KMS-11 (cell line): Measurements from ENCODE around the gene DIP2C.
"Not testable (repeated sequence)": the region's sequence is repeated elsewhere in the genome, so short reads cannot be mapped to it uniquely, and the experiment has no call there.

Source experiments
- H2AFZ ChIP-seq: fragments of 200-600 bp; sonication (generic); 2 replicates; pipeline ENCODE4 v1.6.1; 2016; ENCODE audit warnings: antibody characterized with exemption, mixed run types, low read depth
- H3K27ac ChIP-seq: fragments of 200-600 bp; sonication (generic); 2 replicates; pipeline ENCODE4 v1.6.1; 2016; ENCODE audit warnings: mild to moderate bottlenecking, mixed run types
- H3K27me3 ChIP-seq: fragments of 200-600 bp; sonication (generic); 2 replicates; pipeline ENCODE4 v1.6.1; 2017; ENCODE audit warnings: mild to moderate bottlenecking, low read depth, mixed run types, moderate library complexity; ENCODE audit not compliant: insufficient read depth
- H3K36me3 ChIP-seq: fragments of 200-600 bp; sonication (generic); 2 replicates; pipeline ENCODE4 v1.6.1; 2017; ENCODE audit warnings: mild to moderate bottlenecking, mixed run types; ENCODE audit not compliant: insufficient read depth
- H3K4me1 ChIP-seq: fragments of 200-600 bp; sonication (generic); 2 replicates; pipeline ENCODE4 v1.6.1; 2016; ENCODE audit warnings: mild to moderate bottlenecking, low read depth, mixed run types; ENCODE audit not compliant: poor library complexity, severe bottlenecking
- H3K4me2 ChIP-seq: fragments of 200-600 bp; sonication (generic); 2 replicates; pipeline ENCODE4 v1.7.0; 2016; ENCODE audit warnings: mild to moderate bottlenecking, mixed run types
- H3K4me3 ChIP-seq: fragments of 200-600 bp; sonication (generic); IDR thresholded peaks from 2 replicates; pipeline ENCODE4 v1.6.1; 2017; ENCODE audit warnings: low read depth, low read length, mixed read lengths; ENCODE audit not compliant: insufficient read depth
- H3K79me2 ChIP-seq: fragments of 200-600 bp; sonication (generic); 2 replicates; pipeline ENCODE4 v1.6.1; 2016; ENCODE audit warnings: low read depth, mixed run types; ENCODE audit not compliant: insufficient read depth
- H3K9ac ChIP-seq: fragments of 200-600 bp; sonication (generic); 2 replicates; pipeline ENCODE4 v1.6.1; 2016; ENCODE audit warnings: mild to moderate bottlenecking, mixed run types
- H4K20me1 ChIP-seq: fragments of 200-600 bp; sonication (generic); 2 replicates; pipeline ENCODE4 v1.6.1; 2016; ENCODE audit warnings: mild to moderate bottlenecking, mixed run types; ENCODE audit not compliant: insufficient read depth
- TF ChIP-seq, protein P1 (sequence below): fragments of 200-600 bp; sonication (generic); conservative IDR thresholded peaks from 2 replicates; pipeline ENCODE4 v1.6.1; 2017; ENCODE audit warnings: low read depth, mild to moderate bottlenecking, antibody characterized with exemption, low read length, moderate library complexity, mixed read lengths

DIP2C gene

DNA sequence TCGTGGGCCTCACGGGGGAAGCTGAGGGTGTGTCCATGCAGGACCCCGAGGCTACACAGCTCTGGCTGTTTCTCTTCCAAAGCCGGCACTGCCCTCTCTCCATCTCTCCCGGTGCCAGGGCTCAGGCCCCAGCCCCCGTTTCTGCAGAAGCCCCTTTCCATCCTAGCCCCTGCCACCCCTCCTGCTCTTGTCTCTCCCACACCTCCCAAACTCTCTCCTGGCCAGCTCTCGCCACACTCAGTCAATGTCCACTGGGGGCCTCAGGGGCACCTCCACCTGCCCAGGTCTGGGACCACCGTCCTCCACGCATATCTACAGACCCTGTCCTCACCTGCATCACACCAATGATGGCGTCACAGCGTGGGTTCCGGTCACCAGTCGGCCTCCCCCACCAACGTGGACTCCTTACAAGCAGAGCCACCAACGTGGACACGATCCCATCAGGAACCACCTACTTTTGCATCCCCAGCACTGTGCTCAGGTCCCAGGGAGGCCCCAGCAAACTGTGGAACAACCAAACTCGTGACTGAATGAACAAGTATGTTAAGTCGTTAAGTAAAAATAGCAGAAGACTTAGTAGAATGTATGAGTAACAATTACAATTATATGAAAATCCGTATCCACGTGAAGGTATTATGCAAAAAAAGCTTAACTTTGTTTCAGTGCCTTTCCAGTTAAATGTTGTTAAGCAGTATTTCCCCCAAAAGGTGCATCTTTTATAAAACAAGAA, 38.4 kb downstream of the DIP2C start:
- Histone ChIP-seq H2AFZ (no peak overlapping the region), H3K9ac (no peak overlapping the region), H3K4me3 (no peak overlapping the region), H3K27ac (no peak overlapping the region), H3K4me2 (no peak overlapping the region), H3K4me1 (no peaks in the 10 kb centered on the region), H4K20me1 (no peaks in the 10 kb centered on the region), H3K79me2 (peaks cover 88% of the 10 kb centered on the region), H3K36me3 (no peaks in the 10 kb centered on the region), H3K27me3 (no peaks in the 10 kb centered on the region)
- TF ChIP-seq, protein P1, sequence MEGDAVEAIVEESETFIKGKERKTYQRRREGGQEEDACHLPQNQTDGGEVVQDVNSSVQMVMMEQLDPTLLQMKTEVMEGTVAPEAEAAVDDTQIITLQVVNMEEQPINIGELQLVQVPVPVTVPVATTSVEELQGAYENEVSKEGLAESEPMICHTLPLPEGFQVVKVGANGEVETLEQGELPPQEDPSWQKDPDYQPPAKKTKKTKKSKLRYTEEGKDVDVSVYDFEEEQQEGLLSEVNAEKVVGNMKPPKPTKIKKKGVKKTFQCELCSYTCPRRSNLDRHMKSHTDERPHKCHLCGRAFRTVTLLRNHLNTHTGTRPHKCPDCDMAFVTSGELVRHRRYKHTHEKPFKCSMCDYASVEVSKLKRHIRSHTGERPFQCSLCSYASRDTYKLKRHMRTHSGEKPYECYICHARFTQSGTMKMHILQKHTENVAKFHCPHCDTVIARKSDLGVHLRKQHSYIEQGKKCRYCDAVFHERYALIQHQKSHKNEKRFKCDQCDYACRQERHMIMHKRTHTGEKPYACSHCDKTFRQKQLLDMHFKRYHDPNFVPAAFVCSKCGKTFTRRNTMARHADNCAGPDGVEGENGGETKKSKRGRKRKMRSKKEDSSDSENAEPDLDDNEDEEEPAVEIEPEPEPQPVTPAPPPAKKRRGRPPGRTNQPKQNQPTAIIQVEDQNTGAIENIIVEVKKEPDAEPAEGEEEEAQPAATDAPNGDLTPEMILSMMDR = no peak

- Histone ChIP-seq H3K27me3 (no peaks in the 10 kb centered on the region), H3K27ac (no peak overlapping the region), H4K20me1 (no peaks in the 10 kb centered on the region), H2AFZ (no peak overlapping the region), H3K79me2 (peaks cover 82% of the 10 kb centered on the region), H3K36me3 (no peaks in the 10 kb centered on the region), H3K4me2 (no peak overlapping the region), H3K4me1 (no peaks in the 10 kb centered on the region), H3K4me3 (no peak overlapping the region), H3K9ac (no peak overlapping the region)
- TF ChIP-seq, protein P1 = no peak
These were observed 39.0 kb downstream of the DIP2C start for GRCh38 chr10:650441-650851.

DNA sequence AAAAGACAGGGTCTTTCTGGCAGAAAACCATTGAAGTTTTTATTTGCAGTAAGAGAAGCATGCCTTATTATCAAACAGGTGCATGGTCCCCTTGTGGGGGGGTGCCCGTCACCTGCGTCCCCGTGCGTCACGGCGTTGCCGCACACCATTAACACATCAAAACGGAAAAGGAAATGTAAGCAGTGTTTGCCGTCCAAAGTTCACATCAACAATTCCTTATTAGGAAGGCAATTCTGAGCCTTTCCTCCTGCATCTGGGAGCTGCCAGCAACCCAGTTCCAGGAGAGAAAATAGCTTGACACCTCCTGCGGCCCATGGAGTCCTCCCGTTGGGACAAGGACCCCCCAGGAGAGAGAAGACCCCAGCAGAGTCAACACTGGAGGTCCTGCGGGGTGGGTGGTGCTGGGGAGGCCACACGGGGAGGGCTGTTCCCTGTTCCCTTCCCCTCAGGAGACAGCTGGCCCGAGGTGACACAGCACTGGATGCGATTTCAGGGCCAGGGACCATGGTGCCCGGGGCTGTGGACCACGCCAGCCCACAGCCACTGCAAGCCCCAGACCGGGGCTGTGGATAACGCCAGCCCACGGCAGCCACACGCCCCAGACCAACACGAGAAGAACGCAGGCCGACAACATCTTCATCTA, 39.5 kb downstream of the DIP2C start:
- Histone ChIP-seq H3K27me3 (no peaks in the 10 kb centered on the region), H3K9ac (no peak overlapping the region), H3K79me2 (peaks cover 81% of the 10 kb centered on the region), H3K4me3 (no peak overlapping the region), H3K4me2 (no peak overlapping the region), H3K4me1 (no peaks in the 10 kb centered on the region), H4K20me1 (no peaks in the 10 kb centered on the region), H3K27ac (no peak overlapping the region), H3K36me3 (no peaks in the 10 kb centered on the region), H2AFZ (no peak overlapping the region)
- TF ChIP-seq, protein P1 = no peak

- Histone ChIP-seq H3K27ac (no peak overlapping the region), H3K27me3 (no peaks in the 10 kb centered on the region), H4K20me1 (no peaks in the 10 kb centered on the region), H3K9ac (no peak overlapping the region), H3K36me3 (no peaks in the 10 kb centered on the region), H2AFZ (no peak overlapping the region), H3K4me1 (no peaks in the 10 kb centered on the region), H3K4me2 (no peak overlapping the region), H3K79me2 (peaks cover 81% of the 10 kb centered on the region), H3K4me3 (no peak overlapping the region)
- TF ChIP-seq, protein P1 = no peak
These were observed 40.0 kb downstream of the DIP2C start for GRCh38 chr10:649445-649797.

DNA sequence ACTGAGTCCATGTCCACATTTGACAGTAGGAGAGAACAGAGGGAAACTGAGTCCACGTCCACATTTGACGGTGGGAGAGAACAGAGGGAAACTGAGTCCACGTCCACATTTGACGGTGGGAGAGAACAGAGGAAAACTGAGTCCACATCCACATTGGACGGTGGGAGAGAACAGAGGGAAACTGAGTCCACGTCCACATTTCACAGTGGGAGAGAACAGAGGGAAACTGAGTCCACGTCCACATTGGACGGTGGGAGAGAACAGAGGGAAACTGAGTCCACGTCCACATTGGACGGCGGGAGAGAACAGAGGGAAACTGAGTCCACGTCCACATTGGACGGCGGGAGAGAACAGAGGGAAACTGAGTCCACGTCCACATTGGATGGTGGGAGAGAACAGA, 42.4 kb downstream of the DIP2C start:
- not testable (repeated sequence) for H2AFZ ChIP-seq, H3K4me3 ChIP-seq, H3K9ac ChIP-seq, H3K36me3 ChIP-seq, H3K27me3 ChIP-seq, H3K27ac ChIP-seq, H4K20me1 ChIP-seq, H3K4me2 ChIP-seq, H3K4me1 ChIP-seq
- peaks cover 80% of the 10 kb centered on the region for H3K79me2 ChIP-seq
